NOMO-1 treated with DMSO at 0.1 percent for 48 hours (cell line): ENCODE data around the gene SMAD9.
A peak's percentile ranks its signal among the peaks of the same experiment; 100 is the strongest.

Experiments used
- DNase-seq: peaks from one replicate; lab custom pipeline; 2025; ENCODE audit not compliant: unreplicated experiment; lab: John Stamatoyannopoulos, UW

Gene SMAD9

DNA sequence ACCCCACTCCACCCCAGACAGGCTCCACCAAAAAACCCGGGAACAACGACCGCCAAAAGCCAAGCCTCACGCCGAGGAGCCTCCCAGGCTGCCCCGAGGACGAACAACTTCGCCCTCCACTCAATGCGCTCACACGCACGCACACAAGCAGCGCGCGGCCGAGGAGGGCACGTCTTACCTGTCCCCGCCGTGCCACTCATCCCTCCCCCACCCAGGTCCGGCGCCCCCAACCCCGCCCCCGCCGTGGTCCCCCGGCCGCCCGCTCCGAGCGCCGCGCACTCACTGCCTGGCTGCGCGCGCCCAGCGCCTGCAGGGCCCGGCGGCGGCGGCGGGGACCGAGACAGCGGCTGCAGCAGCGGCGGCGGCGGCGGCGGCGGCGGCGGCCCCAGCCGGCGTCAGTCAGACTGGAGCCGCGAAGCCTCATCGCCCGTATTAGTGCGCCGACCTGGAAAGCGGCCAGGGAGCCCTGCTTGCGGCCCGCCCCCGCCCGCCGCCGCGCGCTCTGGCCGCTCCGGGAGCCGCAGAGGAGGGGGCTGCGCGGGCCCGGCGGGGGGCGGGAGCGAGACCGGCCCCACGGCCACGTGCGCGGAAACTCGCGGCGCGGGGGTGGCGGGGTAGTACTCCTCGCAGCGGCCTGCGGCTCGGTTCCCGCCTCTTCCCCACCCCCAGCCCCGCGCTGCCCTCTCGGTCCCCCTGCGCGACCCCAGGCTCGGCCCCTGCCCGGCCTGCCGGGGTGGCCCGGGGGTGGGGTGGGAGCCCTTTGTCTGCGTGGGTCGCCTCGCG lies at the start of gene SMAD9:
SMAD9 (minus strand) TSS at position 406 of the 783 bp plus-strand sequence. CDS start 40,549 bp downstream, outside the sequence.
- DNase-seq = peak; percentile 15

DNA sequence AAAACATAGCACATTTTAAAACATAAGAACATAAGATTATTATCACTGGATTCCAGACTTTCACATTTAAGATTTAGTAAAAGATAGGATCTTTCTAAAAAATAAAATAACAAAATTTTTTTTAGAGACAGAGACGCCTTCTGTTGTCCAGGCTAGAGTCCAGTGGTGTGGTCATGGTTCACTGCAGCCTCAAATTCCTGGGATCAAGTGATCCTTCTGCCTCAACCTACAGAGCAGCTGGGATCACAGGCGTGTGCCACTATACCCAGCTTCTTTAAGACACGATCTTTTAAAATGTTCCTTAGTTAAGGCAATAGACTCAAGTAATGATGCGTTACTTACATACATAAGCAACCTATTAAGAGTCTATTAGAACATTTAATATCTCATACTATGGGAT lies 46.4 kb upstream of the SMAD9 start:
- DNase-seq = no peak

DNA sequence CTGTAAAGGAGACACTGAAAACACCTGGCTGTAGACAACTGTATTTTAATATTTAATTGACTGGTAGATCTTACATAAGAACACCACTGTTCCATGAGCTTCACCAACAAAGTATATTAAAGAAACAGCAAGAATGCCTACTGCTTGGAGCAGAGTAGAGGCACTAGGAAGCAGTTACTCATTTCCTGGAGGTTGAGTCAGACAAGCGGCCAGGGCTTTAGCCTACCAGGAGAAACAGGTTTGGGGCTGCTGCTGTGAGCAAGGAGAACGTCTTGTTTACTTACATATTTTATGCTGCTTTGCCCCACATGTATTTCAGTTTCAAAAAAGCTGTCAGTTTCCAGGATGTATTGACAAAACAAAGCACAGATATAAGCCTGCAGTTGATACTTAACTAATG lies 45.7 kb upstream of the SMAD9 start:
- DNase-seq = no peak

DNA sequence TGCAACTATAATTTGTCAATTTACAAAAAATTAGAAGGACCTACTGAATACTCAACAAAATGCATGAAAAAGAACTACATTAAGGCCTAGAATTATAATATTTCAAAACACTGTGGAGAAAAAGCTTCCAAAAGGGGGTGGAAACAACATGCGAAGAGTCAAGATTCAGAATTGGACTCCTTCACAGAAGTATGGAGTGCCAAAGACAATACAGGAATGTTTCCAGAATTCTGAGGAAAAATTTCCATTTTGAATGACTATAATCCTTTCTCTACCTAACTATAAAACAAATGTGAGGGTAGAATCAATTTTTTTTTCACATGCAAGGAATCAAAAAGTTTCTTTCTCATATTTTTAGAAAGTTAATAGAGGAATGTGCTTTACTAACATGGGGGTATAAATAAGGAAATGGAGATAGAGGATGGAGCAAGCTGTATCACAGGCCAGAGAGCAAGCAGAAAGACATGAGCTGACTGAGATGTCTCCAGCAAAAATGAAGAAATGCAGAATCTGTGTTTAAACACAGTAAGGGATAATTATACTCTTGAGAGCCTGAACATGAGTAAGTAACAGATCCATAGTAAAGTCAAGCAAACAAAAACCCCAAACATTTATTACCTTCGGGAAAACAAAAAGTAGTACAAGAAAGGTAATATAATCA lies 39.5 kb upstream of the SMAD9 start:
- DNase-seq = no peak

DNA sequence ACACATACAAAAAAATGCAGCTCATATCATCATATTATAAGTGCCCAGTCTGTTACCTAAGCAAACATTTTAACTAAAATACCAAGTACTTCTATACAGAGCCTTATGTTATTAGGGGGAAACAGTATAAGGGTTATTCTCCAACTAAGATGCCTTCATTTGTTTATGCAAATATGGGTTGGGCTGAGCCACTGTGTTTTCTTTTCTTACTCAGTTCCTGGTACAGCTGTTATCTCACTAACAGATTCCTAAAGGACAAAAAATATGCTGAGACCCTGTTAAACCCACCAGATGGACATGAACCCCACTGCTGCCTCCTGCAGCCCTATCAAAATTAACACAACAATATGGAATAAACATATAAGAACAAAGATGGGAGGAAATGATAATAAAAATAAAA lies 34.5 kb upstream of the SMAD9 start:
- no peak for DNase-seq

DNA sequence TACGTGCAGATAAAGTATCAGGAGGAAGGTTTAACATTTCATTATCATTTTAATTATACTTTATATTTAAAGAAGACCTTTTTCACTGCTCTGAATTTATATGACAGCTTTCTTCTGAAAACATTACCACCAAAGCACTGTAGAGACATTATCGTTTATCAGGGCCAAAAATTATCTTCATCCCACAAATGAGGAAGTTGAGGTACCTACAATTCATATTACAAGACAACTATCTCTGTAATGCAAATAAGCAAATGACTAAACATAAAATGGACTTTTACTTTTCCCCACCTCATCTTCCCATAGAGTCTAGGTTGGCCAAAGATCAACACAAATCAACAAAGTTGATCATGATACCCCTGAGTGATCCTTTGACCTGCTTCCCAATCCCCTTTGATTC lies 30.9 kb upstream of the SMAD9 start:
- no peak for DNase-seq

DNA sequence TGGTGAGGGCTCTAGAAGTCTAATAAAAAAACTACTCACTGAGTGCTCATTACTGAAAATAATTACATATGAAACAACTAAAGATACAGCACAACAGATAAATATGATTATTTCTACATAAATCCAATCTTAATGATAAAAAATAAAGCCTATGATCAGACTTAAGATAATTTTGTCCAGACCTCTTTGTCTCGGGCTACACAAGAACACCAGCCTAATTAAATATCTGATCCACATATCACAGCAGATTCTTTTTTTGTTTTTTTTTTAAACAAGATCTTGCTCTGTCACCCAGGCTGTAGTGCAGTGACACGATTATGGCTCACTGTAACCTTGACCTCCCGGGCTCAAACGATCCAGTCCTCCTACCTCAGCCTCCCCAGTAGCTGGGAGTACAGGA lies 30.3 kb upstream of the SMAD9 start:
- no peak for DNase-seq

DNA sequence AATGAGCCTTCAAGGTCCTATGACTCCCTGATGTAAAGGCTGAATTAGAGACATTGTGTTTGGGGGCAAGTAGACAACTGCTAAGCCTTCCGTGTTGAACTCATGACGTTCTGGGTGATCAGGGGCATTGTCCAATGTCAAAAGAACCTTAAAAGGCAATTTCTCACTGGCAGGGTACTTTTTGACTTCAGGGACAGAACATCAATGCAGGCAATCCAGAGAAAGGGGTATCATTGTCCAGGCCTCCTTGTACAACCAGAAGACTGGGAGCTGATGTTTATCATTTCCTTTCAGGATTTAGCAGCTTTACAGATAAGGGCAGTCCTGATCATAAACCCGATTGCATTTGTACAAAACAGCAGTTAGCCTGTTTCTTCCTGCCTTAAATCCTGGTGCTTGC lies 25.0 kb upstream of the SMAD9 start:
- DNase-seq = no peak

DNA sequence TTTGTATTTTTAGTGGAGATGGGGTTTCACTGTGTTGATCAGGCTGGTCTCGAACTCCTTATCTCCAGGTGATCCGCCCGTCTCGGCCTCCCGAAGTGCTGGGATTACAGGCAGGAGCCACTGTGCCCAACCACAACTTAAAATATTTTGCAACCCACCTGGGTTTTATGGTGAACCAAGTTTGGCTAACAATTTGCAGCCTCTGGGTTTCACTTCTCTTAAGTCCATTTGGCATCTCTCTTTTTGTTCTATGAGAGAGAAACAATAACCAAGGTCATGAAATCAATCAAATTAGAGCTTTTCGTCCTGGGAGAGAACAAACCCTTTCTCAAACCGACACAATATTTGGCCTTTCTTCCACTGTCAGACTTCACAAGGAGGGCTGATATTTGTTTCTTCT lies 5.6 kb upstream of the SMAD9 start:
- DNase-seq = peak; percentile 70

DNA sequence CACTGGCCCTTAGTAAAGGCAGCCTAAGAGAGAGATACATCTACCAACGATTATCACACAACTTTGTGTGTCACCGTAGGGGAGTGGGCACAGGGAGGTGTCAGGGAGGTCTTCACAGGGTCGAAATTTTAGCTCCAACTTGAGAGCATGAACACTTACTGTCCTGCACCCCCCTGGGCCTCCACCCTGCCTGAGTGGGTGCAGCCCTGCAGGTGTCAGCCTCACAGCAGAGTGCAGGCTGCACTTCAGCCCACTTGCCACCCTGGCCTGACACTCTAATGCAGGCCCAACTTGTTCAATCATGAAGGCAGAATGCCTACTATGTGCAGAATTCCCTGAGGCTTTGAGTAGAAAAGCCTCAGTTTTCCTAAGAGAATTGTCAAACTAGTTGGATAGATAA lies 4.0 kb upstream of the SMAD9 start:
- no peak for DNase-seq

DNA sequence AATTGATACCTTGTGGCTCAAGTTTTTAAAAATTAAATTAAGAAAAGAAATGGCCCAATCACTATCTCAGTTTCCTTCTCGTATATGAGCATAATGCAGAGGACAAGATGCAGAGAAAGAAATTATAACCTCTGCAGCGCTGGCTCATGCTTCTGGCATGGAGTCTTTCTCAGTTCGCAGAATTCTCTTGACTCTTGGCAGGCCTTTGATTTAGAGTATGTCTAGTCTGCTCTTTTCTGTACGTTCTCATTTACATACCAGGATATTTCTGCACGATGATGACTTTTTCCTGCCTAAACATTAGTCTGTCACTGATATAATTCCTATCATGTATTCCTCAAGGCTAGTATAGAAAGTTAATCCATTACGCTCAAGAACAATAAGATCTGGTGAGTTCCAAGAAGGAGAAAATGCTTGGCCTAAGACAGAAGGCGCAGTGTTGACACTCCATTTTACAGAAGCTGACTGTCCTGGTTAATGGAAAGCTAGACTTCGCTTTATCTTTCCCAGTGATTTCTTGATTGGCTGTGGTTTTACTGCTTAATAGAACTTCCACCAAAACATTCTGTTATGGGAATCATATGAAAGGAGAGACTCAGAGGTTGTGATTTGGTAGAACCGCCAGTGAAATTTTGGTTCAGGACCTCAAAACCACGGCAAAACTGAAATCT lies 1.7 kb upstream of the SMAD9 start:
- no peak for DNase-seq

DNA sequence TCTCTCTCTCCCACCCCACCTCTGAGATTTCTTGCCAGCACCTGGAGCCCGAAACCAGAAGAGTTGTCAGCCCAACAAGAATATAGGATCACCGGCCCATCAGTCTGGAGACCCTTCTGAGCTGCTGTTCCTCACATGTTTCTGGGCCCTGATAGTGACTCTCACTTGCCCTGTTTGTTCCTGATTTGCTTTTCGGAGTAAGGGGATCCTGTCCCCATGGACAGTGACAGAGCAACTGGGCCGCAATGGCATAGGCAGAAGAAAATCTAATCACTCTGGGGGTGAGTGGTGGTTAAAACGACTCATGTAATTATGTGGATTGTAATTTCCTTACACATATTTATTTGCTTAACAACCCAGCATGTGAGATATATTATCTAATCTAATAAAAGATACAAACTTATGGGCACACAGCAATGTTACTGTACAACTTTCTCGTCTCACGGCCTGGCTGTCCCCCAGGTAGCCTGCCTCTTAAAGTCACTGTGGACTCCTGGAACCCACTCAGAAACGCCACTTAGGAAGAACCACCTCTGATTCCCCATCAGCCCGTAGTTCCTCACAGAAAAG lies 663 bp upstream of the SMAD9 start:
- no peak for DNase-seq

DNA sequence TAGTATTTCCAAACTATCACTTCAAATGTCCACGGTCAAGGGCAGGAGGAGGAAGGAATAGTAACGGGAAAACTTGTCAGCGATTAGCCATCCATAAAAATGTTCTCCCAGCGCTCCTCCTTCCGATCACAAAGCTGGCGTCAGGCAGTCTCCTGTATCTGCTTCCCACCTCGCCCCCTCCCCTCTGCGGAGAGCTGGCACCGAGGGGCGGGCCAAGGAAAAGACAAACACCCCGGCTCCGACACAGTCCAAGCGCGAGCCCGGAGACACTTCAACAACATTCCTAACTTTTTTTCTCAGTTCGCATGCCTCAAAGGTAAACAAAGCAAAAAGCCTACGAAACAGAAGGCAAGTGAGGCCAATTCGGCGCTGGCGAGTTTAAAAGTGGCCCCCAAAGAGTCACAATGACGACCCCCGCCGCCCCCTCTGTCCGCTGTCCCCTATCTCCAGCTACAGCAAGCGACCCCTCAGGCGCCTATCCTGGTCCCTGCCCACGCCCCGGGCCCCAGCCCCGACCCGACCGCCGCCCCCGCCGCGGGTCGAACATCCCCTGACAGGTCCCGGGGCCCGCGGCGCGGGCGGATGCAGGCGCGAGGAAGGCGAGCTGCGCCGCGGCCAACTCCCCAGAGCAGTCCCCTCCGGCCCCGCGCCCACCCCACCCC lies 736 bp downstream of the SMAD9 start:
- DNase-seq = no peak

DNA sequence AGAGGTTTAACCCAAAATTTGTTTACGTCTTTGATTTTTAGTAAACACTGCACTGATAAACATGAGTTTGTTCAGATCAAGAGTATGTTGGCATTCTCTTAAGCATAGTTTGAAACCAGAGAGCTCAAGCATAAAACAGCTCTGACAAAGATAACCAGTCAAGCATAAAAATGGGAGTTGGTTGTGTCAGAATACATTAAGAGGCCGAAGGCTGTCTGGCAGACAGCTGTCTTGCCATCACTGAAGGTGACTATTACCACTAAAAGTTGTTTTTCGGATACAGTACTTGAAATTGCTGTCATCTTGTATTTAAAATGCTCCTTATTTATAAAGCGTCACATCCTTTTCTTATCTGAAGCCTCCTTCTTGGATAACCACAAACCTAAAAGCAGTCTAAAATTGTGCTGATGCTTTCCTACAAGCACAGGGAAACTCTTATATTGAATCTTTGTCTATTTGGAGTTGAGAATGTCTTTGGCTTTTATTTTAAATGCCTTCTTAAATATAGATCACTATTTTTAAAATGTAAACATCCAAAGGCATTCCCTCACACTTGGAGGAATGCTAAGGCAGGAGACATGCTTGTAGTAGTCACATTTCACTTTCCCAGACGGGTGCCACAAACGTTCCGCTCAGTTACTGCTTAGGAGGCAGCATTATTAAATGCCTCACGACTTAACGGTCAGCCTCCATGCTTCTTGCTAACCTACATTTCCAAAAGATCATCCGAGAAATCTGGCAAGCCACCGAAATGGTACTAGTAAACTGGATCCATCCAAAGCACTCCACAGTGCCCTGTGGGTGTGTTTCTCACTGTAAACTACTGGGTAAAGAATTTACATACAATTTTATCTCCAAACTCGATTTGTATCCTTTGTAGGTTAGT lies 1.5 kb downstream of the SMAD9 start:
- no peak for DNase-seq

DNA sequence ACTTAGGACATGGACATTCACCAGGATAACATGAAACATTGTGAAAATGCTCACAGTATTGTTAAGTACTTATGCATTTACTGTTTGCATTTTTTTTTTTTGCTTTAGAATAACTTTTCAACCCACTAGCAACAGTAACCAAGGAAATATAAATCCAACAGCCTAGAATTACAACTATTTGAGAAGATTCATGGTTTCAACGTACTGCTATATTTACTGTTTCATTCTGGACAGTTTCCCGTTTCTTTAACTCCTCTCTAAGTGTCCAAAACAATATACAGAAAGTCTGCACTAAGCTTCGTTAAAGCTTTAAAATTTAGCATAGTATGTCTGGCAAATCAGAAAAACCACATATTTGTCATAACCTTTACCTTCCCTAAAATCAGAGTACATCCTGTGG lies 2.7 kb downstream of the SMAD9 start:
- no peak for DNase-seq

DNA sequence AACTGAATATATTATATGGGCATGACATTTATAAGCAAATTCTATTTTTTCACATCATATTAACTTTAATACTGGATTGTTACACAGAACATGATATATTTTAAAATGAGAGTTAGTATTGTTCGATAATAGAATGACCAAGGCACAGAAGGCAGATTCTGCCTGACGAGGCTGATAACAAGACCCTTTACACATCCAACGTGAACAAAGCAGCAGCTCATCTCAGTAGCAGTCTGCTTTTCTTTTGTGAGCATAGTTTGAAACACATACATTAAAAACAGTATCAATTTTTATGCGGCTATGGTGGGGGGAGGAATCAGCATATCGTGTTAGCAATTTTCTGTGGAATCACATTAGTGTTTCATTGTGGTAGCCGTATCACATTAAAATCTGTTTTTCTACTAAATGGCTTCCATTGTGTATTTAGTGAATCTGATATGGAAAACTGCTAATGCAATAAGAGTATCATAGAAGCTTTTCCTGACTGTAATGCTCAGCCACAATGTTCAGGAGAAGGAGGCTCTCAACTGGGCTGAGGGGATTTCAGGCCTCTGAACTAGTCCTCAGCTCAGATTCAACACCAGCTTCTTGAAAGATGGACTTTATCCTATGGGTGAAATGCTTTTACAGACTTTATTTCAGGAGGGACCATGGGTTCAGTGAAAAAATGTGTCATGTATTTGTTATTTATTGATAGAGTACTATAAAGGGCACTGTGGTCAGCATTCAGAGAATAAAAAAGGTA lies 4.0 kb downstream of the SMAD9 start:
- DNase-seq = no peak

DNA sequence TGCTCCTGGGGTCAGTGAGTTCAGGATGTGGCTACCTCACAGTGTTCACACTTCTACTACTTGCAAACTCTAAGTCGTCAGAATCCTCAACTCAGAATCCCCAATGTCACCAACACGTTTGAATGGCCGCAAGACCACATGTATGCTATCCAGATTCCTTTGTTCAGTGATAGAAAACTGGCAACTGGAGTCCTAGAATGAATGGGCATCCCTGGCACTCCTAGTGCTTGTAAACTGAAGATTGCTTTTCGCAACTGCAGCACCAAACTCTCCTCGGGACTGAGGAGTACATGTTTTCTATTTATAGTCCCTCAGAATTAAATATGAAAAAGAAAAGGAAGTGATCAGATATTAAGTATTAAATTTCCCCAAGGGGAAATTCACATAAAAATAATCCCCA lies 4.9 kb downstream of the SMAD9 start:
- DNase-seq = no peak

DNA sequence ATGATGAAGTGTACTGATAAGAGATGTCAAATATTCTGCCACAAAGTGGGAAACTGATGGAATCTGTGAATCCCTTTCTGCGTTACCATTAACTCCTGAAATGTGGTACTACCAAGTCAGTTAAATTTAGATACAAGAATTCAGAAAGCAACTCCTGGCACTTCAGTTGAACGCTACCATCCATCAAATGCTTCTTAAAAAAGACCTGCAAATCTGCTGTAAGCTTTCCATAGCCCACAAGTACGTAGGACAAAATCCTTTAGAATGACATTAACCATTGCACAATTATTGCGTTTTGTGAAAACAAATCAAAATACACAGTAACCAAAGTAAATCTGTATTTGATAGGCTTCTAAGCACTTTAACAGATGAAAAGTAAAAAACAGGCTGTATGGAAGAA lies 5.4 kb downstream of the SMAD9 start:
- DNase-seq = no peak

DNA sequence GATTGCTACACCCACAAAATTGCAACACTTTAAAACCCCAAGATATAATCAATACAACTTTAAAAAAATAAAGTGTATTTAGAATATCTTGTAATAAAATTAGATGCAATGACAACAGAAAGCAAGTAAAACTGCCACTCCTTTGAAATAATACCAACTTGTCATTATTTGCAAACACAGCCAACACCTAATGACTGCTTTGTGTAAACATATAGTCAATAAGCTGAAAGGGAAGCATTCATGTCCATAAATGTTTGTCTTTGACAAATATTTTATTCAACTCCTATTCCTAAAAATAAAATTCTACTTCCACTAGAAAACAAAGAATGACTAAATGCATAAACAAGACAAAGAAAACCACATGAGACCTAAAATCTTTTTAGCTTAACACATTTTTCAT lies 6.6 kb downstream of the SMAD9 start:
- no peak for DNase-seq

DNA sequence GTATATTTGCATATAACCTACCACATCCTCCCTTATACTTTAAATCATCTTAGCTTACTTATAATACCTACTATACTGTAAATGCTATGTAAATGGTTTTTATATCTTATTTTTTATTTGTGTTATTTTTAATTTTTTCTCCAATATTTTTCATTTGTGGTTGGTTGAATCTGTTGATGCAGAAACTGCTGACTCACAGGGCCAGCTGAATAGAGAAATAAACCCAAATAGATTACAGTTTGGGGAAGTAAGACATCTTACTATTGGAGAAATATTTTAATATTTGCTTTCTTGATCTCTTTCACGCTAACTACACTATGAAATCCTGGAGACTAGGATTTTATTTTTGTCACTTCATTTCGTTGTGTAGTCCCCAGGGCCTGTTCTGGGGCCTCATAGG lies 7.1 kb downstream of the SMAD9 start:
- no peak for DNase-seq
